Ishikawa (cell line): Measurements from ENCODE around the gene DLGAP4.

Experiments used
- CEBPB ChIP-seq: IDR thresholded peaks from 2 replicates; pipeline ENCODE4 v1.6.1; 2012
- CREB1 ChIP-seq: IDR thresholded peaks from 2 replicates; pipeline ENCODE4 v1.6.1; 2012; ENCODE audit warnings: low read depth
- EGR1 ChIP-seq: IDR thresholded peaks from 2 replicates; pipeline ENCODE4 v1.6.1; 2012
- EP300 ChIP-seq: IDR thresholded peaks from 2 replicates; pipeline ENCODE4 v1.6.1; 2012; ENCODE audit warnings: borderline replicate concordance
- FOXM1 ChIP-seq: IDR thresholded peaks from 2 replicates; pipeline ENCODE4 v1.6.1; 2012; ENCODE audit warnings: low read depth, borderline replicate concordance
- MAX ChIP-seq: IDR thresholded peaks from 2 replicates; pipeline ENCODE4 v1.6.1; 2012
- NFIC ChIP-seq: IDR thresholded peaks from 2 replicates; pipeline ENCODE4 v1.6.1; 2012
- RAD21 ChIP-seq: IDR thresholded peaks from 2 replicates; pipeline ENCODE4 v1.6.1; 2012; ENCODE audit warnings: low read depth
- REST ChIP-seq: IDR thresholded peaks from 2 replicates; pipeline ENCODE4 v1.6.1; 2012; ENCODE audit warnings: low read depth, mild to moderate bottlenecking
- TAF1 ChIP-seq: IDR thresholded peaks from 2 replicates; pipeline ENCODE4 v1.6.1; 2012; ENCODE audit warnings: low read depth, mild to moderate bottlenecking
- TCF12 ChIP-seq: IDR thresholded peaks from 2 replicates; pipeline ENCODE4 v1.6.1; 2012; ENCODE audit warnings: low read depth
- TEAD4 ChIP-seq: IDR thresholded peaks from 2 replicates; pipeline ENCODE4 v1.6.1; 2012
- USF1 ChIP-seq: IDR thresholded peaks from 2 replicates; pipeline ENCODE4 v1.6.1; 2012
- YY1 ChIP-seq: IDR thresholded peaks from 2 replicates; pipeline ENCODE4 v1.6.1; 2012; ENCODE audit warnings: low read depth
- ZBTB7A ChIP-seq: IDR thresholded peaks from 2 replicates; pipeline ENCODE4 v1.6.1; 2012; ENCODE audit warnings: low read depth

Gene DLGAP4

GRCh38 chr20:36463212-36464061 lies 157.3 kb downstream of the DLGAP4 start:
- TF ChIP-seq ZBTB7A (no peak), REST (no peak), EGR1 (no peak), YY1 (no peak), TAF1 (no peak)

GRCh38 chr20:36465109-36466080 lies 159.3 kb downstream of the DLGAP4 start:
- TF ChIP-seq NFIC, result no peak
- no peak for TF ChIP-seq RAD21
- no peak for TF ChIP-seq CREB1
- peak; percentile 79 for TF ChIP-seq CEBPB
- no peak for TF ChIP-seq EP300

GRCh38 chr20:36466089-36466488 lies 159.9 kb downstream of the DLGAP4 start:
- no peak for TF ChIP-seq MAX
- no peak for TF ChIP-seq USF1
- TF ChIP-seq EGR1, result no peak
- no peak for TF ChIP-seq ZBTB7A
- TF ChIP-seq TAF1, result no peak
- no peak for TF ChIP-seq YY1
- no peak for TF ChIP-seq RAD21
- TF ChIP-seq NFIC, result no peak
- TF ChIP-seq REST, result no peak
- TF ChIP-seq CREB1, result no peak
- no peak for TF ChIP-seq CEBPB

GRCh38 chr20:36467076-36467999 lies 161.2 kb downstream of the DLGAP4 start:
- TF ChIP-seq YY1, result no peak
- TF ChIP-seq NFIC, result peak; percentile 93
- no peak for TF ChIP-seq TCF12
- no peak for TF ChIP-seq USF1

- TF ChIP-seq ZBTB7A, result no peak
- no peak for TF ChIP-seq CREB1
- no peak for TF ChIP-seq REST
- TF ChIP-seq YY1, result no peak
- TF ChIP-seq MAX, result no peak
- no peak for TF ChIP-seq TEAD4
- TF ChIP-seq TCF12, result no peak
- TF ChIP-seq FOXM1, result no peak
- TF ChIP-seq NFIC, result no peak
- TF ChIP-seq RAD21, result no peak
- no peak for TF ChIP-seq EGR1
These were observed 162.2 kb downstream of the DLGAP4 start for GRCh38 chr20:36468149-36469000.
